Astrocyte of the spinal cord (primary cell): Measurements from ENCODE around the gene PRMT5.

Experiments used
- DNase-seq: peaks from one replicate; pipeline ENCODE4 v3.0.0; 2011; ENCODE audit warnings: low read depth, low spot score
- H3K4me3 ChIP-seq: 2 replicates; pipeline ENCODE4 v1.5.1; 2011; ENCODE audit warnings: low read depth, mild to moderate bottlenecking, low read length, moderate library complexity
- CTCF ChIP-seq: IDR thresholded peaks from 2 replicates; pipeline ENCODE4 v1.5.1; 2012; ENCODE audit warnings: low read depth, mild to moderate bottlenecking, low read length, inconsistent platforms
- in situ Hi-C: cut with HindIII; loops from 2 replicates; pipeline ENCODE4 v1.10.0; 2017; ENCODE audit warnings: low sequenced_read_pairs

The PRMT5 gene

GRCh38 chr14:22878271-22879246 lies 50.6 kb downstream of the PRMT5 start:
- H3K4me3 ChIP-seq = no peak overlapping the region
- no peak for DNase-seq
- no peak for TF ChIP-seq CTCF
- in situ Hi-C loops = no loop called here

- no peak overlapping the region for H3K4me3 ChIP-seq
- TF ChIP-seq CTCF = no peak
- no peak for DNase-seq
- in situ Hi-C loops = no loop called here
Observed at GRCh38 chr14:22877000-22877501, 52.1 kb downstream of the PRMT5 start.

- TF ChIP-seq CTCF = no peak
- no peak overlapping the region for H3K4me3 ChIP-seq
- DNase-seq = no peak
- in situ Hi-C loops = no loop called here
Observed at GRCh38 chr14:22875748-22876319, 53.3 kb downstream of the PRMT5 start.

- no peak for DNase-seq
- in situ Hi-C loops = no loop called here
- TF ChIP-seq CTCF = no peak
- H3K4me3 ChIP-seq = no peak overlapping the region
Observed at GRCh38 chr14:22875003-22875747, 54.0 kb downstream of the PRMT5 start.

- in situ Hi-C loops = no loop called here
- TF ChIP-seq CTCF = no peak
- peak overlapping the region; percentile 76 for H3K4me3 ChIP-seq
- DNase-seq = no peak
Observed at GRCh38 chr14:22872833-22873520, 56.2 kb downstream of the PRMT5 start.
